CD4-positive, alpha-beta T cell (primary cell): ENCODE measurements around the gene DHX15. TPM values are rescaled to one million over a fixed set of nuclear protein-coding genes. Genes with fewer than 3 reads are reported as not detected.

ENCODE experiments used
- ATAC-seq: fragments of 200-7000 bp; cut with Tn5 transposase; one replicate; pipeline ENCODE4 v1.10.0; 2022; ENCODE audit warnings: mild to moderate bottlenecking; ENCODE audit not compliant: poor library complexity
- CTCF ChIA-PET: fragments of 350-600 bp; sonication (Branson Sonifier 250); formaldehyde crosslinking; loops from one replicate; lab custom pipeline; 2021; ENCODE audit warnings: antibody characterized with exemption, inconsistent platforms; lab: Charles Lee
- POLR2A ChIA-PET: fragments of 350-600 bp; sonication (Branson Sonifier 250); formaldehyde crosslinking; loops from one replicate; lab custom pipeline; 2021; ENCODE audit warnings: antibody characterized with exemption, inconsistent platforms; lab: Charles Lee
- DNase-seq, 14 experiments: peaks; one replicate each; pipeline ENCODE4 v3.0.0-alpha.2; 2013 to 2020; ENCODE audit warnings: mixed read lengths in 2 of 14
- H3K27ac ChIP-seq, 2 donors: one replicate each; pipeline versions ENCODE4 v1.5.1 to v1.7.0; 2013; ENCODE audit warnings: low read length in 2 of 2, low read depth in 1 of 2, mild to moderate bottlenecking in 1 of 2
- H3K27me3 ChIP-seq, 2 experiments: 1 replicate in 1 of 2; 2 replicates in 1 of 2; pipeline versions ENCODE4 v1.6.1 to v1.7.0; 2013; ENCODE audit warnings: low read length in 2 of 2, control low read depth in 1 of 2, mild to moderate bottlenecking in 1 of 2, moderate library complexity in 1 of 2; ENCODE audit not compliant: insufficient read depth in 2 of 2, control insufficient read depth in 1 of 2
- H3K36me3 ChIP-seq: one replicate; pipeline ENCODE4 v1.6.1; 2013; ENCODE audit warnings: low read length, control low read depth; ENCODE audit not compliant: insufficient read depth
- H3K4me1 ChIP-seq: one replicate; pipeline ENCODE4 v1.6.1; 2013; ENCODE audit warnings: low read length, control low read depth; ENCODE audit not compliant: insufficient read depth
- H3K4me3 ChIP-seq: one replicate; pipeline ENCODE4 v1.5.1; 2013; ENCODE audit warnings: mild to moderate bottlenecking, low read length, moderate library complexity
- H3K9me3 ChIP-seq, 2 experiments: 1 replicate in 1 of 2; 2 replicates in 1 of 2; pipeline versions ENCODE4 v1.6.1 to v1.7.0; 2013; ENCODE audit warnings: low read length in 2 of 2, mild to moderate bottlenecking in 2 of 2, control low read depth in 1 of 2, moderate library complexity in 1 of 2; ENCODE audit not compliant: control insufficient read depth in 1 of 2, insufficient read depth in 1 of 2
- H3K27ac Mint-ChIP-seq: one replicate; pipeline ENCODE4 v1.8.0; 2020; ENCODE audit warnings: mixed read lengths
- H3K27me3 Mint-ChIP-seq: one replicate; pipeline ENCODE4 v1.8.0; 2021; ENCODE audit warnings: mixed read lengths
- H3K36me3 Mint-ChIP-seq: one replicate; pipeline ENCODE4 v1.8.0; 2021; ENCODE audit warnings: low read depth, mixed read lengths
- H3K4me1 Mint-ChIP-seq: one replicate; pipeline ENCODE4 v1.8.0; 2021; ENCODE audit warnings: low read depth, mixed read lengths
- H3K4me3 Mint-ChIP-seq: one replicate; pipeline ENCODE4 v1.8.0; 2020; ENCODE audit warnings: mild to moderate bottlenecking, mixed read lengths
- H3K9me3 Mint-ChIP-seq: one replicate; pipeline ENCODE4 v1.8.0; 2020; ENCODE audit warnings: mixed read lengths
- intact Hi-C, 2 experiments: fragments of 100-400 bp; cut with DNase I in 1 of 2; cut with micrococcal nuclease in 1 of 2; formaldehyde crosslinking; loops; one replicate each; pipeline versions ENCODE4 v1.15.1 to v1.9.0; 2023 to 2025; cut with DNase I, micrococcal nuclease
- total RNA-seq, 174 experiments: library from RNA in 2 of 174; stranded (reverse) in 2 of 174; gene quantifications; one replicate each; pipeline ENCODE4 v1.2.3 and lab custom pipeline; 2021 to 2026
- TF ChIP-seq, protein P1 (sequence below): fragments of 200-600 bp; IDR thresholded peaks from one replicate; pipeline ENCODE4 v1.8.0; 2022; ENCODE audit warnings: antibody characterized with exemption, mild to moderate bottlenecking

The DHX15 gene
- total RNA-seq, 2 experiments from 2014 or later, result 208 to 209 TPM

- DNase-seq, result no peak
- no peak overlapping the region for H3K27ac ChIP-seq
- no peak for ATAC-seq
- H3K4me1 ChIP-seq, result peaks cover 23% of the 10 kb centered on the region
- Mint-ChIP-seq H3K36me3 (peaks cover 85% of the 10 kb centered on the region), H3K4me3 (peak overlapping the region; percentile 17), H3K27ac (peak overlapping the region; percentile 60), H3K9me3 (no peaks in the 10 kb centered on the region), H3K4me1 (peaks cover 89% of the 10 kb centered on the region), H3K27me3 (no peaks in the 10 kb centered on the region)
- TF ChIP-seq, protein P1, sequence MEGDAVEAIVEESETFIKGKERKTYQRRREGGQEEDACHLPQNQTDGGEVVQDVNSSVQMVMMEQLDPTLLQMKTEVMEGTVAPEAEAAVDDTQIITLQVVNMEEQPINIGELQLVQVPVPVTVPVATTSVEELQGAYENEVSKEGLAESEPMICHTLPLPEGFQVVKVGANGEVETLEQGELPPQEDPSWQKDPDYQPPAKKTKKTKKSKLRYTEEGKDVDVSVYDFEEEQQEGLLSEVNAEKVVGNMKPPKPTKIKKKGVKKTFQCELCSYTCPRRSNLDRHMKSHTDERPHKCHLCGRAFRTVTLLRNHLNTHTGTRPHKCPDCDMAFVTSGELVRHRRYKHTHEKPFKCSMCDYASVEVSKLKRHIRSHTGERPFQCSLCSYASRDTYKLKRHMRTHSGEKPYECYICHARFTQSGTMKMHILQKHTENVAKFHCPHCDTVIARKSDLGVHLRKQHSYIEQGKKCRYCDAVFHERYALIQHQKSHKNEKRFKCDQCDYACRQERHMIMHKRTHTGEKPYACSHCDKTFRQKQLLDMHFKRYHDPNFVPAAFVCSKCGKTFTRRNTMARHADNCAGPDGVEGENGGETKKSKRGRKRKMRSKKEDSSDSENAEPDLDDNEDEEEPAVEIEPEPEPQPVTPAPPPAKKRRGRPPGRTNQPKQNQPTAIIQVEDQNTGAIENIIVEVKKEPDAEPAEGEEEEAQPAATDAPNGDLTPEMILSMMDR, result no peak
- H3K9me3 ChIP-seq, result no peaks in the 10 kb centered on the region
- POLR2A ChIA-PET, result no interaction called here
- intact Hi-C loops, result loop anchor here in 1 of 2 experiments (2.0 kb wide), 1 partner anchor 14 kb away; no protein-coding TSS in a partner anchor
- peaks cover 72% of the 10 kb centered on the region for H3K36me3 ChIP-seq
- no peaks in the 10 kb centered on the region for H3K27me3 ChIP-seq
- CTCF ChIA-PET, result no interaction called here
- H3K4me3 ChIP-seq, result no peak overlapping the region
These were observed 13.6 kb downstream of the DHX15 start for GRCh38 chr4:24570574-24571236.

- DNase-seq (no peak), ATAC-seq (no peak)
- peaks cover 72% of the 10 kb centered on the region for H3K36me3 ChIP-seq
- Mint-ChIP-seq H3K4me1 (peaks cover 89% of the 10 kb centered on the region), H3K27ac (peak overlapping the region; percentile 60), H3K4me3 (no peak overlapping the region), H3K27me3 (no peaks in the 10 kb centered on the region), H3K9me3 (no peaks in the 10 kb centered on the region), H3K36me3 (peaks cover 85% of the 10 kb centered on the region)
- H3K4me3 ChIP-seq, result no peak overlapping the region
- no peaks in the 10 kb centered on the region for H3K27me3 ChIP-seq
- ChIA-PET POLR2A (no interaction called here), CTCF (no interaction called here)
- H3K27ac ChIP-seq, result no peak overlapping the region
- TF ChIP-seq, protein P1, result no peak
- intact Hi-C loops, result loop anchor here in 1 of 2 experiments (2.0 kb wide), 1 partner anchor 13 kb away; no protein-coding TSS in a partner anchor
- no peaks in the 10 kb centered on the region for H3K9me3 ChIP-seq
- H3K4me1 ChIP-seq, result peaks cover 24% of the 10 kb centered on the region
These were observed 14.2 kb downstream of the DHX15 start for GRCh38 chr4:24570172-24570571.

GRCh38 chr4:24569662-24570061, 14.7 kb downstream of the DHX15 start:
- DNase-seq, result no peak
- TF ChIP-seq, protein P1, result no peak
- no peaks in the 10 kb centered on the region for H3K9me3 Mint-ChIP-seq
- H3K36me3 Mint-ChIP-seq, result peaks cover 85% of the 10 kb centered on the region
- H3K27ac Mint-ChIP-seq, result peak overlapping the region; percentile 60
- H3K4me3 ChIP-seq, result no peak overlapping the region
- H3K9me3 ChIP-seq, result no peaks in the 10 kb centered on the region
- no peaks in the 10 kb centered on the region for H3K27me3 ChIP-seq
- ATAC-seq, result no peak
- H3K36me3 ChIP-seq, result peaks cover 71% of the 10 kb centered on the region
- H3K4me1 ChIP-seq, result peaks cover 24% of the 10 kb centered on the region
- no peaks in the 10 kb centered on the region for H3K27me3 Mint-ChIP-seq
- POLR2A ChIA-PET, result no interaction called here
- no peak overlapping the region for H3K27ac ChIP-seq
- intact Hi-C loops, result loop anchor here (2.0 to 5.0 kb wide), 2 partner anchors 13 to 37 kb away; no protein-coding TSS in a partner anchor
- H3K4me1 Mint-ChIP-seq, result peaks cover 92% of the 10 kb centered on the region
- CTCF ChIA-PET, result no interaction called here
- H3K4me3 Mint-ChIP-seq, result peak overlapping the region; percentile 36
